ENCODE data around the gene PUS1. TPM values are rescaled to one million over a fixed set of nuclear protein-coding genes. Genes with fewer than 3 reads are reported as not detected.

The PUS1 gene
- total RNA-seq, result 13.2 and 18.2 TPM in 2 replicates

DNA sequence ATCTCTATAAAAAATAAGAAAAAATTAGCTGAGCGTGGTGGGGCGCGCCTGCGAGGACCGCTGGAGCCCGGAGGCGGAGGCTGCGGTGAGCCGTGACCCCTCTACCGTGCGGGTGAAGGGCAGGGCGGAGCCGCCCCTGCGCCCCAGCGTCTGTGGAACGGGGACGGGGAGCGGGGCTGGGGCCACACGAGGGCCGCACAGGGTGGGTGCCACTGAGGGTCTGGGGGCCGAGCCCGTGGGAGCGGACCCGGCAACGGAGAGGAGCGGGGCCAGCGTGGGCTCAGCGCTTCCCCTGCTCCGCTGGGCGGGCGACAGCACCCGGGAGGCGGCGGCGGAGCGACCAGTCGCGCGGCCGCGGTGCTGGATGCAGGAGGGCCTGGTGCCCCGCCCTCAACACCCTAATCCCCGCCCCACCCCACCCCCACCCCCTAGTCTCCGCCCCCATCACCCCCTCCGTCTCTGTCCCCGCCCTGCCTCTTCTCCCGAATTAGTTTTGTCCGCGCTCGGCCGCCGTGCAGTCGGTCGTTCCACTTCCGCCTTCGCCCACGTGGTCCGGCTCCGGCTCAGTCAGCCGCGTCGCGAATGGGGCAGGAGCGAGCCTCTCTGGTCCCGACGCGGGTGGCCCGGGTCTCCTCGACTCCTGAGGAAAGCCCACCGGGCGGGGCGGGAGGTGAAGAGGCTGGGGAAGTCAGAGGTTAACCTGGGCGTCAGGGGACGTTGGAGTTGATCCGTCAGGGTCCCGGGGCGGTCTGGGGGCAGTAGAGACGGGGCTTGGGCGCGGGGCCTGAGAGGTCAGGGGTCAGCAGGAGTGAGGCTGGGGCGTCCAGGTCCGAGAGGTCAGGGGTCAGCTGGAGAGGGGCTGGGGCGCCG lies at the start of gene PUS1:
Gene PUS1, plus strand, starts transcription at position 566 of the 870 bp plus-strand sequence. CDS start 447 bp downstream, outside the sequence.

DNA sequence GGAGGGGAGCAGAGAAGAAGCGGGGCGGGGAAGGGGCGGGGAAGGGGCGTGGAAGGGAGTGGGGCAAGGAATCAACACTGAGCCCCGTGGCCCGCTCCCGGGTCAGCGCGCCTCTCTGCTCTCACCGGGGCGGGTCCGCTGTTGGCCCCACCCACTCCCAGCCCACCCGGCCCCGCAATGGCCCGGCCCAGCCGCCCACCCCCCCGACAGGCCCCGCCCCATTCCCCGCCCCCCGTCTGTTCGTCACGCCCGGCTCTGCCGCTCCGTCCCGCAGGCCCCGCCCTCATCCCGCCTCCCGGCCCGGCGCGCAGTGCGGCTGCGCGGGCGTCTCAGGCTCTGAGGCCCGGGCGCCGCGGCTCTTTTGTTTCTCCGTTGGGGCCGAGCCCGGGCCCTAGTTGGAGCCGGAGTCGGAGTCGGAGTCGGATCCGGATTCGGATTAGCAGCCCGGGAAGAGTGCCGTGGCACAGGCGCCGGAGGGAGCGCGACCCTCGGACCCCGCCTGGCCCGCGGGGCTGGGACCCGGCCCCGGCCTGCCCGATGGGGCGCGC lies 34.7 kb upstream of the PUS1 start, which contains the start of gene ULK1:
Gene ULK1, plus strand, starts transcription at position 310 of the 548 bp plus-strand sequence. CDS start 380 bp downstream, outside the sequence.

DNA sequence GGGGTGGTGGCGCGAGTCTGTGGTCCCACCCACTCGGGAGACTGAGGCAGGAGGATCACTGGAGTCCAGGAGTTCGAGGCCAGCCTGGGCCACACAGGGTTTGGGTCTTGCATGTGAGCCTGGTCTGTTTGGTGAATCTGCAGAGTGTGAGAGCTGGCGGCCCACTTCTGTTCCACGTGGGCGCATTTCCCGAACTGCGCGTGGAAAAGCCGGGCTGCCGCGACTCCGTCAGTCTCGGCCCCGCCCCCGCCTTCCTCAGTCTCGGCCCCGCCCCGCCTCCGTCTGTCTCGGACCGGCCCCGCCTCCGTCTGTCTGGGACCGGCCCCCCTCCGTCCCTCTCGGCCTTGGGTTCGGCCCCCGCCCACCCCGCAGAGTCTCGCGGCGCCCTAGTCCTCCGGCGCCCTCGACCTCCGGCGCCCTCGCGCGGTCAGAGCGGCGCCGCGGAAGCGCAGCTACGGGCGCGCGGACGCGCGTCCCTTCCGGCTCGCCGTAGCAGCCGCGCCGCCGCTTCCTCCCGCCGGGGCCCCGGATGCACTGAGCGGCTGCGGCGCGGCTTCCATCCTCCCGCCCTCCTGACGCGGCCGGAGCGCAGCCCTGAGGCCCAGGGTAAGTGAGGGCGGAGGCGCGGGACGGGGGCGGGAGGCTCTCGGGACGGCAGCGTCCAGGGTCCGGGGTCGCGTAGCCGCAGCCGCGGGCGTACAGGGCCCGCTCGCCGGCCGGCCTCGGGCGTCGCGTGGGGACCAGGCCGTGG lies 20.5 kb downstream of the PUS1 start, which contains the start of gene EP400:
Gene EP400, plus strand, starts transcription at position 512 of the 751 bp plus-strand sequence. CDS start 10,678 bp downstream, outside the sequence.

Other genes with a start within 250 kb of the PUS1 start
- 14.1 and 25.7 TPM in 2 replicates for gene SFSWAP, start 218.2 kb upstream of the PUS1 start, total RNA-seq
- 15.9 and 18.1 TPM in 2 replicates for gene MMP17, start 100.9 kb upstream of the PUS1 start, total RNA-seq
- 6.5 and 26.6 TPM in 2 replicates for gene ULK1, start 34.7 kb upstream of the PUS1 start, total RNA-seq
- gene EP400, start 20.7 kb downstream of the PUS1 start, total RNA-seq, result 10.5 and 13.9 TPM in 2 replicates
- 6.1 and 16.1 TPM in 2 replicates for gene DDX51, start 215.0 kb downstream of the PUS1 start, total RNA-seq
- 15.3 and 24.2 TPM in 2 replicates for gene NOC4L, start 215.2 kb downstream of the PUS1 start, total RNA-seq